Smooth muscle cell (in vitro differentiated cells): ENCODE results near the gene USP47. TPM values are rescaled to one million over a fixed set of nuclear protein-coding genes. Genes with fewer than 3 reads are reported as not detected.
A peak's percentile ranks its signal among the peaks of the same experiment; 100 is the strongest.

ENCODE experiments used
- DNase-seq: peaks from one replicate; lab custom pipeline; 2025; ENCODE audit not compliant: unreplicated experiment; lab: John Stamatoyannopoulos, UW
- H2AFZ ChIP-seq: fragments of 200-600 bp; sonication (generic); 2 replicates; pipeline ENCODE4 v1.6.0; 2016; ENCODE audit warnings: antibody characterized with exemption, low read depth, mild to moderate bottlenecking
- H3F3A ChIP-seq: fragments of 200-600 bp; sonication (generic); 2 replicates; pipeline ENCODE4 v1.6.0; 2017; ENCODE audit warnings: antibody characterized with exemption, low read depth
- H3K27ac ChIP-seq: fragments of 200-600 bp; sonication (generic); 2 replicates; pipeline ENCODE4 v1.5.1; 2016; ENCODE audit warnings: low read depth, mild to moderate bottlenecking
- H3K27me3 ChIP-seq: fragments of 200-600 bp; sonication (generic); 2 replicates; pipeline ENCODE4 v1.6.1; 2016; ENCODE audit warnings: low read depth, mild to moderate bottlenecking
- H3K36me3 ChIP-seq: fragments of 200-600 bp; sonication (generic); 2 replicates; pipeline ENCODE4 v1.5.1; 2016; ENCODE audit warnings: low read depth
- H3K4me1 ChIP-seq: fragments of 200-600 bp; sonication (generic); 2 replicates; pipeline ENCODE4 v1.5.1; 2016; ENCODE audit warnings: low read depth
- H3K4me2 ChIP-seq: fragments of 200-600 bp; sonication (generic); 2 replicates; pipeline ENCODE4 v1.6.0; 2016; ENCODE audit warnings: mild to moderate bottlenecking
- H3K4me3 ChIP-seq: fragments of 200-600 bp; sonication (generic); 2 replicates; pipeline ENCODE4 v1.5.1; 2016; ENCODE audit warnings: mild to moderate bottlenecking
- H3K79me2 ChIP-seq: fragments of 200-600 bp; sonication (generic); 2 replicates; pipeline ENCODE4 v1.6.0; 2016; ENCODE audit warnings: low read depth, mild to moderate bottlenecking
- H3K9ac ChIP-seq: fragments of 200-600 bp; sonication (generic); 2 replicates; pipeline ENCODE4 v1.6.0; 2016; ENCODE audit warnings: low read depth
- H3K9me3 ChIP-seq: fragments of 200-600 bp; sonication (generic); replicated peaks from 2 replicates; pipeline ENCODE4 v1.5.1; 2016; ENCODE audit warnings: low read depth
- H4K20me1 ChIP-seq: fragments of 200-600 bp; sonication (generic); 2 replicates; pipeline ENCODE4 v1.6.0; 2016; ENCODE audit warnings: low read depth
- WGBS: methylation state at CpG from one replicate; pipeline ENCODE4 v1.1.7; 2016; ENCODE audit warnings: low lambda C conversion rate; 5-methylcytosine and 5-hydroxymethylcytosine counted together
- polyA plus RNA-seq: library from polyadenylated mRNA; unstranded; fragments of >200 nt; fragmentation: Nextera tagmentation; extraction: Ambion mirVana; gene quantifications from 2 replicates; pipeline ENCODE4 v1.2.1, GENCODE V29; 2016
- total RNA-seq: library from RNA; depleted of rRNA; stranded (reverse); fragments of >200 nt; gene quantifications from 2 replicates; pipeline ENCODE4 v1.2.3, GENCODE V29; 2014
- TF ChIP-seq, protein P1 (sequence below): fragments of 200-600 bp; sonication (generic); IDR thresholded peaks from 2 replicates; pipeline ENCODE4 v1.5.1; 2017; ENCODE audit warnings: borderline replicate concordance, mild to moderate bottlenecking, antibody characterized with exemption; ENCODE audit not compliant: insufficient read depth, poor library complexity, severe bottlenecking

The USP47 gene
- total and polyA plus RNA-seq, 2 experiments from 2014 or later: 38.0 to 75.3 TPM

GRCh38 chr11:11847082-11847481 is 5.3 kb downstream of the USP47 start:
- DNase-seq: no peak
- peaks cover 55% of the 10 kb centered on the region for H3K4me1 ChIP-seq
- H2AFZ ChIP-seq: no peak overlapping the region
- 93% methylated on average over 2 of the region's 2 CpGs for WGBS
- peaks cover 93% of the 10 kb centered on the region for H3K79me2 ChIP-seq
- H3K9ac ChIP-seq: no peak overlapping the region
- H3F3A ChIP-seq: peaks cover 18% of the 10 kb centered on the region
- peak overlapping the region; percentile 99 for H3K27ac ChIP-seq
- H3K4me3 ChIP-seq: no peak overlapping the region
- no peaks in the 10 kb centered on the region for H3K27me3 ChIP-seq
- peaks cover 93% of the 10 kb centered on the region for H4K20me1 ChIP-seq
- H3K9me3 ChIP-seq: no peaks in the 10 kb centered on the region
- TF ChIP-seq, protein P1, sequence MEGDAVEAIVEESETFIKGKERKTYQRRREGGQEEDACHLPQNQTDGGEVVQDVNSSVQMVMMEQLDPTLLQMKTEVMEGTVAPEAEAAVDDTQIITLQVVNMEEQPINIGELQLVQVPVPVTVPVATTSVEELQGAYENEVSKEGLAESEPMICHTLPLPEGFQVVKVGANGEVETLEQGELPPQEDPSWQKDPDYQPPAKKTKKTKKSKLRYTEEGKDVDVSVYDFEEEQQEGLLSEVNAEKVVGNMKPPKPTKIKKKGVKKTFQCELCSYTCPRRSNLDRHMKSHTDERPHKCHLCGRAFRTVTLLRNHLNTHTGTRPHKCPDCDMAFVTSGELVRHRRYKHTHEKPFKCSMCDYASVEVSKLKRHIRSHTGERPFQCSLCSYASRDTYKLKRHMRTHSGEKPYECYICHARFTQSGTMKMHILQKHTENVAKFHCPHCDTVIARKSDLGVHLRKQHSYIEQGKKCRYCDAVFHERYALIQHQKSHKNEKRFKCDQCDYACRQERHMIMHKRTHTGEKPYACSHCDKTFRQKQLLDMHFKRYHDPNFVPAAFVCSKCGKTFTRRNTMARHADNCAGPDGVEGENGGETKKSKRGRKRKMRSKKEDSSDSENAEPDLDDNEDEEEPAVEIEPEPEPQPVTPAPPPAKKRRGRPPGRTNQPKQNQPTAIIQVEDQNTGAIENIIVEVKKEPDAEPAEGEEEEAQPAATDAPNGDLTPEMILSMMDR: no peak
- H3K4me2 ChIP-seq: no peak overlapping the region
- H3K36me3 ChIP-seq: no peaks in the 10 kb centered on the region

- peak overlapping the region; percentile 78 for H3K4me2 ChIP-seq
- H3K36me3 ChIP-seq: no peaks in the 10 kb centered on the region
- DNase-seq: no peak
- peak overlapping the region; percentile 72 for H3K27ac ChIP-seq
- H3K4me3 ChIP-seq: no peak overlapping the region
- H3K27me3 ChIP-seq: no peaks in the 10 kb centered on the region
- peak overlapping the region; percentile 1 for H3K9ac ChIP-seq
- TF ChIP-seq, protein P1: peak; percentile 43
- H2AFZ ChIP-seq: no peak overlapping the region
- H4K20me1 ChIP-seq: peaks cover 100% of the 10 kb centered on the region
- 71% methylated on average over 7 of the region's 7 CpGs for WGBS
- H3K9me3 ChIP-seq: no peaks in the 10 kb centered on the region
- peaks cover 57% of the 10 kb centered on the region for H3K4me1 ChIP-seq
- peaks cover 100% of the 10 kb centered on the region for H3K79me2 ChIP-seq
- peaks cover 11% of the 10 kb centered on the region for H3F3A ChIP-seq
Observed at GRCh38 chr11:11848891-11849746, 7.3 kb downstream of the USP47 start.

DNA sequence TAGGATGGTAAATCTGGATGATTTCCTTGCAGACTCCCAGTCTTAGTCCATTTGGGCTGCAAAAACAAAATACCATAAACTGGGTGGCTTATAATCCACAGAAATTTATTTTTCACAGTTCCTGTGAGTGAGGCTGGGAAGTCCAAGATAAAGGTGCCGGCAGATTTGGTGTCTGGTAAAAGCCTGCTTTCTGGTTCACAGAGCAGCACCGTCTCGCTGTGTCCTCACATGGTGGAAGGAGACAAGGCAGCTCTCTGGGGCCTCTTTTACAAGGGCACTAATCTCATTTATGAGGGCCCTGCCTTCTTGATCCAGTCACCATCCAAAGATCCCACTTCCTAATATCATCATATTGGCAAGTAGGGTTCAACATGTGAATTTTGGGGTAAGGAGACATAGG is 8.9 kb downstream of the USP47 start:
- Histone ChIP-seq H3K36me3 (no peaks in the 10 kb centered on the region), H2AFZ (no peak overlapping the region), H3K27me3 (no peaks in the 10 kb centered on the region), H3K9me3 (no peaks in the 10 kb centered on the region), H4K20me1 (peaks cover 100% of the 10 kb centered on the region), H3K4me3 (peak overlapping the region; percentile 2), H3K4me2 (peak overlapping the region; percentile 78), H3F3A (peaks cover 11% of the 10 kb centered on the region), H3K4me1 (peaks cover 42% of the 10 kb centered on the region), H3K79me2 (peaks cover 100% of the 10 kb centered on the region), H3K27ac (peak overlapping the region; percentile 72), H3K9ac (no peak overlapping the region)
- WGBS: 26% methylated on average over 3 of the region's 3 CpGs
- TF ChIP-seq, protein P1: no peak
- no peak for DNase-seq
